Testis (tissue), 2 donors: ENCODE data around the gene CTXND1.

Experiments
- POLR2A ChIP-seq: fragments of 450-650 bp; IDR thresholded peaks from one replicate; pipeline ENCODE4 v1.6.1; 2017; ENCODE audit warnings: antibody characterized with exemption, mild to moderate bottlenecking, moderate library complexity
- TF ChIP-seq, protein P1 (sequence below), 3 experiments: fragments of 450-650 bp in 2 of 3; fragments of 200-600 bp in 1 of 3; sonication (generic) in 1 of 3; IDR thresholded peaks; one replicate each; pipeline ENCODE4 v1.5.1; 2016 to 2019; ENCODE audit warnings: antibody characterized with exemption in 3 of 3, mild to moderate bottlenecking in 2 of 3, moderate library complexity in 1 of 3

DNA sequence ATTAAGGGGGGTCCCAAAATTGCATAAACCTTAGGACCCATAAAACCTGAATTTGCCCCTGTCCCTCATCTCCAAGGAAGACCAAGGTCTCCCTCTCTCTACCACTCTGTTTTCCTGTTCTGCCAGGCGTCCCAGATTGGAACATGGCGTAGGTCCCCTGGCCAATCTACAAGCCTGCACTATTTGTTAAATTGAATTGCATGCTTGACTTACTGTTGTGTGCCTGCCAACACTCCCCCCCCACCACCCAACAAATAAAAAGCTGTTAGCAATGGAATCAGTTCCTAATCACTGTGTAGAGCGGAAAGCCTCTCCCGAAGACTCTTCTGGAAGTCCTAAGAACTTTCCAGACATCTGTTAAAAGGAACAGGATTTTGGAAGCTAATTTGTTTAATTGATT is 11.7 kb downstream of the CTXND1 start:
- TF ChIP-seq, protein P1, sequence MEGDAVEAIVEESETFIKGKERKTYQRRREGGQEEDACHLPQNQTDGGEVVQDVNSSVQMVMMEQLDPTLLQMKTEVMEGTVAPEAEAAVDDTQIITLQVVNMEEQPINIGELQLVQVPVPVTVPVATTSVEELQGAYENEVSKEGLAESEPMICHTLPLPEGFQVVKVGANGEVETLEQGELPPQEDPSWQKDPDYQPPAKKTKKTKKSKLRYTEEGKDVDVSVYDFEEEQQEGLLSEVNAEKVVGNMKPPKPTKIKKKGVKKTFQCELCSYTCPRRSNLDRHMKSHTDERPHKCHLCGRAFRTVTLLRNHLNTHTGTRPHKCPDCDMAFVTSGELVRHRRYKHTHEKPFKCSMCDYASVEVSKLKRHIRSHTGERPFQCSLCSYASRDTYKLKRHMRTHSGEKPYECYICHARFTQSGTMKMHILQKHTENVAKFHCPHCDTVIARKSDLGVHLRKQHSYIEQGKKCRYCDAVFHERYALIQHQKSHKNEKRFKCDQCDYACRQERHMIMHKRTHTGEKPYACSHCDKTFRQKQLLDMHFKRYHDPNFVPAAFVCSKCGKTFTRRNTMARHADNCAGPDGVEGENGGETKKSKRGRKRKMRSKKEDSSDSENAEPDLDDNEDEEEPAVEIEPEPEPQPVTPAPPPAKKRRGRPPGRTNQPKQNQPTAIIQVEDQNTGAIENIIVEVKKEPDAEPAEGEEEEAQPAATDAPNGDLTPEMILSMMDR (IDR thresholded peaks at IDR 0.05), result no peak
- TF ChIP-seq POLR2A, result no peak
